NCI-H748 (cell line): ENCODE data around the gene C22orf23.
"Not testable (repeated sequence)": the region's sequence is repeated elsewhere in the genome, so short reads cannot be mapped to it uniquely, and the experiment has no call there.

Source experiments
- DNase-seq: peaks from one replicate; lab custom pipeline; 2025; ENCODE audit not compliant: unreplicated experiment; lab: John Stamatoyannopoulos, UW

C22orf23 gene

DNA sequence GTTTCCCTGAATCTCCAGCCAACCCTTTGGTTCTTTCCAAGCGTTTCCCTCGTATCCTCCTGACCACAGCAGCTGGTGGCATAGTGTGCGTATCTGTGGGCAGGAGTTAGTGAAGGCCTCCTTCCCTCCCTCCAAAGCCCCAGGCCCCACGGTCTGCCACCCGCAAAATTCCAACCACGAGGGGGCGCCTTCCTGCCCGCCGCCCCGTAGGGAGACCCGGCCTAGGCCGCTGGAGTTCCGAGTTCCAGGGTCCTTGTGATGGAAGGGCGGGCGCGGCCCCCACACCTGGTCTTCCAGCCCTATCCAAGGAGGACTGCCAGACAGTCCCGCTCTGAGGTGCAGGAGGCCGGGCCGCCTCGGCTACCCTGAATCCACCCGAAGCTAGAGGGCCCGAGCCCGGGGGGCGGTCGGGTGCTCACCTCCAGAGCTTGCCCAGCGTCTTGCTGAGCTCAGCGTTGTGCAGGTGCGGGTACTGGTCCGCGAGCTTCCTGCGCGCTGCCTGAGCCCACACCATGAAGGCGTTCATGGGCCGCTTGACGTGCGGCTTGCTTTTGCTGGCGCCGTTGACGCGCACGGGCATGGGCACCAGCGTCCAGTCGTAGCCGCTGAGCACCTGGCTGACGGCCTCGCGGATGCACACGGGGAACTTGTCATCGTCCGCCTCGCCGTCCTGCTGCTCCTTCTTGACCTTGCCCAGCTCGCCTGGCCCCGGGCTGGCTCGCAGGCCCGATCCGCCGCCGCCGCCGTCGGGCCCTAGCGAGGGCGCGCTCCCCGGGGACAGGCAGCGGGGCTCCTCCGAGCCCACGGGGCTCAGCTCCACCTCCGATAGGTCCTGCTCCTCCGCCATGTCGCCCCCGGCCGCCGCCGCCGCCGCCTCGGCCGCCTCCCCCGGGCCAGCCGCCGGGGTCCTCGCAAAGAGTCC lies 29.8 kb upstream of the C22orf23 start:
- no peak for DNase-seq

DNA sequence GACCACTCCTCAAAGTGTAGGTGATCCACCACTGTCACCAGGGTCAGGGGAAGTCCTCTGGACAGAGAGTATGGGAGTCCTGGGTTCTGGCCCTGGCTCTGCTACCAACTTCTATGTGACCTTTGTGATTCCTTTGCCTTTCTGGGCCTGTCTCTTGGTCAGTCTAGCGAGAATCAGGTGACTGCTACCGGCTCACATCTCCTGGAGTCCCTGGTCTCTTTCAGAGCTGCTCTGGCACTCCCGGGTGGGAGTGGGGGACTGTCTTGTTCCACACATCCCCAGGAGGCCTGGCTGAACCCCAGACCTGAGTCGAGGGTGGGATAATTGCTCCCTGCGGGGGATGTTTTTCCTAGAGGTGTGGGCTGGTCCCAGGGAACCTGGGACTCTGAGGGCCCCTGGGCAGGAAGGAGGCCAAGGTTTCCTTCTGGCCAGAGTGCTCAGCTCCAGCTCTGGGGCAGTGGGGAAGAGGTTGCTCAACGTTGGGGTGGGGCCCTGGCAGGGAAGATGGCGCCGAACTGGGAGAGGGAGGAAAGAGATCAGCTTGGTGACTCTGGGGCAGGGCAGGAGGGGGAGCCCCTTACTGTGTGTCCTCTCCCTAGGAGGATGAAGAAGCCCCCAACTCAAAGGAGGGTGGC lies 28.9 kb upstream of the C22orf23 start:
- no peak for DNase-seq

DNA sequence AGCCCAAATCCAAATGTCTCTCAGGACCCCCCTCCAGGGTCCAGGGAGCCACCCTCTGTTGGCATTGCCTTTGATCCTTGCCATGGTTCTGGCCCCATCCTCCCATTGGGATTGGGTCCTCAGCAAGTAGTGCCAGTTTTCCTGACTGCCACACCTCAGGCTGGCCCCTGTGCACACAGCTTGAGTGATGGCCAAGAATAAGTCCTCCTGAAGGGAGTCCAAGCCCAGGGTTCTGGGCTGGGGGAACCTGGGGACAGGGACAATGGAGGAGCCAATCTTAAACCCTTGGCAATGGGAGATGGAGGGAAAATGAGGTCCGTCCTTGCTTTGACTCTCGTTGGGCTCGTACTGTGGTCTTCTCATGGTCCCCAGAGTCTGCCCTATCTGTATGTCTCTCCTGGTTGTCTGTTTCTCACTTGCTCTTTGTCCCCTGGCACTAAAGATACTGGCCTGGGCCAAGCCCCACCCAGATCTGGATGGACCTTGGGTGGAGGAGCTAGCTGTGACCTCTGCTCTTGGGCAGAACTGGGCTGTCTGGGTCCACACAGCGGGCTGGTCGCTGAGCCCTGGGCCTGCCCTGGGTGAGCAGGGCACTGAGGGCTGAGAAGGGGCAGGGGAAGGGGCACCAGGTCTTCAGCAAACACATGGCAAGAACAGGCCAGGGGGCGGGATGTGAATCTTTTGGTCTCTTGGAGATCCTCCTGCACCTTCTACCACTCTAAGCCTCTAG lies 28.0 kb upstream of the C22orf23 start:
- DNase-seq, result no peak

DNA sequence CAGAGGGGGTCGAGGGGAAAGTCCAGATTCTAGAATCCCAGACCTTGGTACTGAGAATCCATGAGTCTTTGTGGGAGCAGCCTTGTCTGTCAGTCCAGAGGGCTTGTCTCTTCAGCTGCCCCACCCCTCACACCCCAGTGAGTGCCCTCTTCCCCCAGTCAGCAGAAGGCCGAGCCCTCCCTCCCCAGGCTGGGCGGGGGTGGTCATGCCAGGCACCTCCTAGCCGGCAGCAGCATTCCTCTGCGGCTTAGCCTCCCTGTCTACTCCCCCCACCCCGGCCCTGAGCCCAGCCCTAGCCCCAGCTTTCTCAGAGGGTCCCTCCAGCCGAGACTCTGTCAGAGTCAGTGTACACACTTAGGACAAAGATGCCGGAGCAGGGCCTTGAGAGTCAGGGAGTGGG lies 26.4 kb upstream of the C22orf23 start:
- no peak for DNase-seq

DNA sequence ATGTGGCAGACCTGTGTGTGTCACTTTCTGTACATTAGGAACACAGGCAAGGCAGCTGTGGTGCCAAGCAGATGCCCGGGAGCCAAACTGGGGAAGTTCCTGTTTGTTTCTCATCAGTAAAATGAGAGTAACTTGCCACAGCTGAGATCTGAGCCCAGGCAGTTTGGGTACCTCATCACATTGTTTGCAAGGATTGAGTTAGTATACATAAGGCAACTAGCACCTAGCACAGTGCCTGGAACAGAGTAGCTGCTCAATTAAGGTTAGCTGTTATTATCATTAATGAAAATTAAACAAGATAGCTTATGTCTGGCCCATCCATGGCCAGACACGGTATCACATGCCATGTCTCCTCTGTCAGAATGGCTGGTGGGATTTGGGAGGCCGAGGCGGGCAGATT lies 23.1 kb upstream of the C22orf23 start:
- DNase-seq, result no peak

DNA sequence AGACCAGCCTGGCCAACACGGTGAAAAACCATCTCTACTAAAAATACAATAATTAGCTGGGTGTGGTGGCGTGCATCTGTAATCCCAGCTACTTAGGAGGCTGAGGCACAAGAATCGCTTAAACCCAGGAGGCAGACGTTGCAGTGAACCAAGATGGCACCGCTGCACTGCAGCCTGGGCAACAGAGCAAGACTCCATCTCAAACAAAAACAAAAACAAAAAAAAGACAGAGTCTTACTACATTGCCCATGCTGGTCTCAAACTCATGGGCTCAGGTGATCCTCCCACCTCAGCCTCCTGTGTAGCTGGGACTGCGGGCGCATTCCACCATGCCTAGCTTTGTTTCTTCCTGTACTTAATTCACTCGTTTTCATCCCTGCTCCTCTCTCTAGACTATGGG lies 22.6 kb upstream of the C22orf23 start:
- not testable (repeated sequence) for DNase-seq

DNA sequence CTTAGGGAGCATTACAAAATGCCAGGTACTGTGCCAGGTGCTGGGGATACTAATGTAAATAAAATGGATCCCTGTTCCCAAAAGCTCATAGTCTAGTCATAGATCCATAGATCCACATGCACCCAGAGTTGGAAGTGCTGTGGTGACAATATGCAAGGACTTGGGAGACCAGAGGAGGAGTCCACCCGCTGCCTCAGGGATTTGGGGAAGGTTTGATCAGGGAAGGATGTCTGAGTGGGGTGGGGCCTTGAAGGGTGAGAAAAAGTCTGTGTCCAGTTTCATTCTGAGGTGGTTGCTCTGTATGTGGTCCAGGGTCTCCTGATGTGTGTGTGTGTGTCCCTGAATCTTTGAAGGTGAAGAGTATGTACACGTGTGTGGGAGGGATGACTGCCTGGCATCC lies 21.8 kb upstream of the C22orf23 start:
- no peak for DNase-seq

DNA sequence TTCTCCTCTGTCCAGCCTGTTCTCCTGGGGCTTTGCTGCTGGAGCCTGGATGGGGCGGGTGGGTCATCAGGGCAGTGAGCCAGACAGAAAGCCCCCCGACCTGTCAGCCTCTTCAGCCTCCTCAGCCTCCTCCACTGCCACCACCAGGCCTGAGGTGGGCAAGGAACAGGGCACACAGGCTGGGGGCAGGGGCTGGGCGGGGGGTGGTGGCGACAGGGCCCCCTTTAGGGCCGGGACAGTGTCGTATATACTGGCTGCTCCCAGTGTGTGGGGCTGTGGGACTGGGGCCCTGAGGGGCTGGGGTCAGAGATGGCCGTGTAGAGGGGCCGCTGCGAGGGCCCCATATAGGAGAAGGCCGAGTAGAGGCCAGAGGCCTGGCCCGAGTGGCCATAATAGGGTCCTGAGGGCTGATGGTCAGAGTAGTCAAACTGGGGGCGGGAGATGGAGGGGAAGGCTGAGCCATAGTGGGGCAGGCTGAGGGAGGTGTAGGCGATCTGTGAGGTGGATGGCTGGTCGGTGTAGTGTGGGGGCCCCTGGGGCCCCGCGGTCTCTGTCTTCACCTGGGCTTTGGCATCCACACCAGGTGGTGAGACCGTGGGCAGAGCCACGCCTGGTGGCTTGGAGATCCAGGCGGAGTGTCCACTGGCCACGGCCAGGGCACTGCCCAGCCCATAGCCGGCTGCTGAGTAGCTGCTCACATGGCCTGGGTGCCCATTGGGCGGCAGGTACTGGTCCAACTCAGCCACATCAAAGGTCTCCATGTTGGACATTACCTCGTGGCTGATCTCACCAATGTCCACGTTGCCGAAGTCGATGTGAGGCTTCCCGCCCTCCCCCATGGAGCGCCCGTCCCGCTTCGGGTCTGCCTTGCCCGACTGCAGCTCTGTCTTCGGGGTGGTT lies 20.1 kb upstream of the C22orf23 start:
- DNase-seq, result no peak

DNA sequence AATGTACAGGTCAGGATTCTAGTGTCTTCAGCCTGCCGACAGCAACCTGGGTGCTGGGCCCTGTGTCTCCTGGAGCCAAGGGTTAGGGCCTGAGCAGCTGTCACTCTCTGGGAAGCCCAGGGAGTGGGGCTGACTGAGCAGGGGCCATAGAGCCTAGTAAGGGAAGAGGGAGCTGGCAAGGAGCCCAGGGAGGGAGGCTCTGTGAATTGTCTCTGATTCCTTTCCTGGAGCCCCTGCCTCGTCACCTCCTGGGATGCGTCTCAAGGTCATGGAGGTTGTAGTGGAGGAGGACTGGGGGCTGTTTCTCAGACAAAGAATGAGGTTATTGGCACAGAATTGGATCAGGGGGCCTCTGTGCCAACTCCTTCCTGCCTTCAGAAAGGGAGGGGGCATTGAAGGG lies 19.1 kb upstream of the C22orf23 start:
- no peak for DNase-seq

DNA sequence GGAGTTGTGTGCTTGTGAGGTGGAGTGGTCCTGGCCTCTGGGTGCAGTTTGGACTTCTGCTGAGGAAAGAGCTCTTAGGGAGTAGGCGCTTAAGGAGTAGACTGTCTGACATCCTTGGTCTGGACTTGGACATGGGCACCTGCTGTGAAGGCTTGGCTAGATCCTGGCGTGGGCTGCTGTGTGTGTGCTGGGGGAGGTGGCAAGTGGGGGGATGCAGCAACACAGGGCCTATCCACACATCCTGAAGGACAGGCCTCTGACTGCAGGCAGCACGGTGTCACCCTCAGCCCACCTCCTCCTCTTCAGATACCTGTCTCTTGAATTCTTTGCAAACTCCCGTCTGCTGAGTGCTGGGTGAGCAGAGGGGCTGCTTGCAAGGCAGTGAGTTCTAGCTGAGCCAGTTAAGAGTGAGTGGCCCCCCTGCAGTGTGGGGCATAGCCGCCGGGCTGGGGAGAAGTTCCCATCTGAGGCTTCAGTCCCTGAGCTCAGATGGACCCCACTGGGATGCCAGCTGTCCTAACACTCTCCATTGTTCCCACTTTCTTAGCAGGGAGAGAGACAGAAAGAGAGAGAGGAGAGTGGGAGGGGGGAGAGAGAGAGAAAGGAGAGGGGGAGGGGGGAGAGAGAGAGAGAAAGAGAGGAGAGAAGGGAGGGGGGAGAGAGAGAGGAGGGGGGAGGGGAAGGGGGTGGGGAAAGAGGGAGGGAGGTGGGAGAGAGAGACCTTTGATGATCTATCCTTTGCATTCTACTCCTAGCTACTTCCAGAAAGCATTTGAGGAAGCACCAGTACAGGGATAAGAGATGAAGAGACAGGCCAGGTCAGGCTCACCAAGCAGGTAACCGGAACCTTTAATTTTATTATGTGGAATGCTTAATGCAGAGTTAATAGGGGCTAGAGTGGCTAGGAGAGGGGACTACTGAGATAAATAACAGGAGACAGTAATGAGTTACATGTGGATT lies 18.4 kb upstream of the C22orf23 start:
- DNase-seq, result no peak

DNA sequence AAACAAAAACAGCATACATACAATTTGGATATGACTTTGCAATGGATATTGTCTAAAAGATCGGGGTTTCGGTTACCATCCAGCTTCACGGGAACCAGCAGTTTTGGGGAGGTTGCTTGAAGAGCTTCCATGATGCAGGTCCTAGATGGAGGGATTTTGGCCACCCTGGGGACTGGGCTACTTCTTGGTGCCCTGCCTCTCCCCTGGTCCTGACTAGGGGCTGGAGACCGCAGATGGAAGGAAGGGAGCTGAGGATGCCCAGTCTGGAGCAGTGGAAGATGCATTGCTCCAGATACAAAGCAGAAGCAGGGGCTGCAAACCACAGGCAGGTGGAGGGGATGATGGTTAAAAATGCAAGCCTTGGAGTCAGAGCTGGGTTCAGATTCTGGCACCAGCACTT lies 17.5 kb upstream of the C22orf23 start:
- no peak for DNase-seq

DNA sequence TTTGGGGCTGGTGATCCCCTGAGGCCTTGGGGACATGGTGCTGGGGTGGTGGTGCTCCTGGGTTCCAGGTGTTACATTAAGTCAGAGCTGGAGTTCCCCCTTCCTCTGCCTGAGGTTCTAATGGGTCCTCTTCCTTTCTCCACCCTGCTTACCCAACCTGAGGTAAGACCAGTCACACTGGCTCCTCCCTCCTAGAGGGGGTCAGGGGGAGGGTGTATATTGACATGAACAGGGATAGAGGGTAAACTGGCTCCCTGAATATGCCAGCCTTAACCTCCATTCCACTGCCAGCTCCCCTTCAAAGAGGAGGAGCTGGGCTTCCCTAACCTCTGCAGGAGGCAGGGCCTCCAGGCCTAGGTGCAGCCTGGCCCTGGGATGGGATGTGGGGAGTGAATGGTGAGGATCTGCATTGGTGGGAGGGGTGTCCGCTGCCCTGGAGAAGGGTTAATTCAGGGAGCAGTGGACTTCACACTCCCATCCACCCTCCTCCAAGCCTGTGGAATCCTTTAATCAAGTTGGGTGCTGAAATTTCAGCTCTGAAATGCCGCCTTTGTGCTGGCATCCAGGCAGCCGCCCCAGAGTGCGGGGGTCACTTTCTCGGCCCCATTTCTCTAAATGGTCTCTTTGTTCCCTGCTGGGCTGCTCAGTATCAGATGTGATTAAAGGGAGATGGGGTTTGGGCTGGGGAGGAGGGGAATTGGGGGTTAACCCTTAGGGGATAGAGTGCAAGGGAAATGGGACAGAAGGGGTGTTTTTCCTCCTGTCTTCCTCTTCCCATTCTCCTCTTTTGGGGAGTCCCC lies 15.3 kb upstream of the C22orf23 start:
- no peak for DNase-seq

DNA sequence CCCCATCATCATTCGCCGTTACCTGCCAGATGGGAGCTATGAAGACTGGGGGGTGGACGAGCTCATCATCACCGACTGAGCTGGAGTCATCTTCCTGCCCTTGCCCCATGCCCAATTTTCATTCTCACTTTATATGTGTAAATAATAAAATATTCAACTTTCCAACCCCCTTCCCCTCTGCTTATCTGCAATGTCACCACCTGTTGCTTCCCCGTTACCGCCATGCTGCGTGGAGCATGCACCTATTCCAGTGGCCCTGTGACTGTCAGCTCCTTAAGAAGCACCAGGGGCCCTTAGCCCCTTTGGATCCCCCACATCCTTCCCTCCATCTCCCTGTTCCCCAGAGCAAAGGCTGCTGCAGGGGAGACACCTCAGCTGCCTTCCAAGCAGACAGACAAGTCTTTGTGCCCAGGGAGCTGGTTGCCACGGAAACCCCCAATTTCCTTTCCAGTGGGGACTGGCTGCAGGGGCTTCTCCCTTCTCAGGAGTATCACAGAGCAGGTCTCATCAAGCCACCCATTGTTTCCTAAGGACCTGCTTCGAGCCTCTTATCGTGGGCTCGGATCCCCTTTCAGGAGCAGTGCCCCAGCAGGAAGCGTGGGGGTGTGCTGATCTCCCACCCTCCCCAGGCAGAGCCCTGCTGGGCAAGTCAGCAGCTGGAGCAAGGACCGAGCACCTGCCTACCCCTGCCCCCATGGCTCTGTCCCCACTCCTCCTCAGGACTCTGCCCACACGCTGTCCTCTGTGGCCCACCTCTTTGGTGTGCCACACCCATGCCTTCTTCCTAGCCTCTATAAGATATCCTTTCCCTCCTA lies 14.4 kb upstream of the C22orf23 start:
- no peak for DNase-seq

DNA sequence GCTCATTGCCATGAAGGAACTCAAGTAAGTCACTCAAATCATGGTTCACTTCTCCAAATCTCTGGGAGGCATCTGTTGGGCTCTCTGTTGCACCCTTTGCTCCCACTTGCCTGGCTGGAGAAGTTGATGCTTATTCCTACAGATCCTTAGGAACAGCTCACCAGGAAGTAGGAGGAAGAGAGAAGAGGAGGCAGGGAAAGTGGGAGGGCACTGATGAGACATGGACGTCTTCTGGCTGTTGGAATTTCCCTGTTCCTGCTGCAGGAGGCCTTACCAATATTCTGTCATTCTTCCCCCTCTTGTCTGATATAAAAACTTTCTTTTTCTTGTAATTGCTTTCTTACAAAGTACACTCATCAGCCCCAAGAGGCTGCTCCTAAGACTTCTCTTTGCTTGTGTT lies 13.7 kb upstream of the C22orf23 start:
- no peak for DNase-seq

DNA sequence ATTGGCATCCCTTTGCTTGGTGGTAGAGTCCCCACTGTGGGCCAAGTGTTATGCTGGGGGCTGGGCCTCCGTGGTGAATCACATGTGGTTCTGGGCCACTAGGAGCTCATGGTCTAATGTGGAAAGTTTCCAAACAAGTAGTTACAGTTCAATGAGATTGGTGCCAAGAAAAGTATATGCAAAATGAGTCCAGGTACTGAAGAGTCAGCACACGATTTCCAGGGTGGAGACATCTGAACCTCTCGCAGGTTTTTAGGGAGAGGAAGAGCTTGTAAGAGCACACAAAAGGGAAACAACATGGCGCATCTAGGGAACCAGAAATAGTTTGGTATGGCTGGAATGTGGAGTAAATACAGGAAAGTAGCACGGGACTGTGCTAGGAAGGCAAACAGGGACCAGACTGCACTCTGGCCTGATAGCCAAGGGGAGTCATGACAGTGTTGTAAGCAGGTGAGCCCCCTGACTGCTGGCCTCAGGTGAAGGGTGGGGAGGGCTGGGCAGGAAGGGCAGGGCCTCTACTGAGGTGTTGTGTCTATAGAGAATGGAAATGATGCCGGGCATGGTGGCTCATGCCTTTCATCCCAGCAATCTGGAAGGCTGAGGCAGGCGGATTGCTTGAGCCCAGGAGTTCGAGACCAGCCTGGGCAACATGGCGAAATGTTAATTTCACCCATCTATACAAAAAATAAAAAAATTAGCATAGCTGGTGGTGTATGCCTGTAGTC lies 12.7 kb upstream of the C22orf23 start:
- no peak for DNase-seq

DNA sequence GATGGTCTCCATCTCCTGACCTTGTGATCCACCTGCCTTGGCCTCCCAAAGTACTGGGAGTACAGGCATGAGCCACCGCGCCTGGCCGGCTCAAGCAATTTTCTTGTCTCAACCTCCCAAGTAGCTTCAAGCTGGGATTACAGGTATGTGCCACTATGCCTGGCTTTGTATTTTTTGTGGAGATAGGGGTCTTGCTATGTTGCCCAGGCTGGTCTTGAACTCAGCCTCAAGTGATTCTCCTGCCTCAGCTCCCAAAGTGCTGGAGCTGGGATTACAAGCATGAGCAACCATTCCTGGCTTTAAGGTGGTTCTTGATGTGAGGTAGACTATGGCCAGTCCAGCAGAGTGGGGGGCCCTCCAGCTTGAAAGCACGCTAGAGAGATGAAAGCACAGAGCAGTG lies 7.7 kb upstream of the C22orf23 start:
- DNase-seq, result no peak

DNA sequence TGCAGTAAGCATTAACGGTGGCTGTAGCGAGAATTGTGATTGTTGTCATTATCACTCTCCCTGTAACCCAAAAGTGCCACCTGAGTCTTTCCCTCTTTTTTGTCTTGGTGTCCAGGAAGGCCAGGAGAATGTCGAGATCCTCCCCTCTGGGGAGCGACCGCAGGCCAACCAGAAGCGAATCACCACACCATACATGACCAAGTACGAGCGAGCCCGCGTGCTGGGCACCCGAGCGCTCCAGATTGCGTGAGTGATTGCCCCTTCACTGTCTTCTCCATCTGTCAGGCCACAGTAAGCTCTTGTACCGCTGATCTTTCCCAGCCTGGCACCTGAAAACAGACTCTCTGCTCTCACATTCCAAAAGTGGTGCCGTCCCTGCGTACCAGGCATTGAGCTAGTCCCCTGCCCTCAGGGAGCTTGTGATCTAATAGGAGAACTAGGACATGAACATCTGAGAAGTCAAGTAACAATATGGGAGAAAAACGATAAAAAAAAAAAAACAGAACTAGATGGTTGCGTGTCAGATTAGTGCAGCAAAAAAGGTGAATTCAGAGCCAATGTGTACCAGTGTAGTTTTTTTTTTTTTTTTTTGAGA lies 5.9 kb upstream of the C22orf23 start:
- DNase-seq, result no peak
